Hepatocyte (in vitro differentiated cells): ENCODE measurements around the gene SLC7A7. TPM values are rescaled to one million over a fixed set of nuclear protein-coding genes. Genes with fewer than 3 reads are reported as not detected.

Source experiments
- DNase-seq: peaks from one replicate; pipeline ENCODE4 v3.0.0-alpha.2; 2016; ENCODE audit warnings: low spot score
- H2AFZ ChIP-seq: fragments of 200-600 bp; sonication (generic); 2 replicates; pipeline ENCODE4 v1.6.0; 2016; ENCODE audit warnings: antibody characterized with exemption, mild to moderate bottlenecking
- H3K27ac ChIP-seq: fragments of 200-600 bp; sonication (generic); 2 replicates; pipeline ENCODE4 v1.5.1; 2016; ENCODE audit warnings: mild to moderate bottlenecking
- H3K27me3 ChIP-seq: fragments of 200-600 bp; sonication (generic); 2 replicates; pipeline ENCODE4 v1.6.1; 2016
- H3K36me3 ChIP-seq: fragments of 200-600 bp; sonication (generic); replicated peaks from 2 replicates; pipeline ENCODE4 v1.5.1; 2016; ENCODE audit warnings: low read depth; ENCODE audit not compliant: insufficient read depth
- H3K4me1 ChIP-seq: fragments of 200-600 bp; sonication (generic); 2 replicates; pipeline ENCODE4 v1.5.1; 2016; ENCODE audit warnings: mild to moderate bottlenecking, moderate library complexity; ENCODE audit not compliant: insufficient read depth
- H3K4me2 ChIP-seq: fragments of 200-600 bp; sonication (generic); 2 replicates; pipeline ENCODE4 v1.6.0; 2016
- H3K4me3 ChIP-seq: fragments of 200-600 bp; sonication (generic); 2 replicates; pipeline ENCODE4 v1.5.1; 2016; ENCODE audit warnings: mild to moderate bottlenecking
- H3K79me2 ChIP-seq: fragments of 200-600 bp; sonication (generic); 2 replicates; pipeline ENCODE4 v1.6.0; 2017; ENCODE audit warnings: mild to moderate bottlenecking
- H3K9me2 ChIP-seq: fragments of 200-600 bp; sonication (generic); replicated peaks from 2 replicates; pipeline ENCODE4 v1.6.0; 2017; ENCODE audit warnings: mild to moderate bottlenecking; ENCODE audit not compliant: insufficient read depth
- H3K9me3 ChIP-seq: fragments of 200-600 bp; sonication (generic); 2 replicates; pipeline ENCODE4 v1.5.1; 2016; ENCODE audit warnings: low read depth, mild to moderate bottlenecking
- H4K20me1 ChIP-seq: fragments of 200-600 bp; sonication (generic); 2 replicates; pipeline ENCODE4 v1.6.0; 2016; ENCODE audit warnings: mild to moderate bottlenecking; ENCODE audit not compliant: insufficient read depth, poor library complexity, severe bottlenecking
- CTCF ChIP-seq: fragments of 200-600 bp; sonication (generic); IDR thresholded peaks from 2 replicates; pipeline ENCODE4 v1.5.1; 2016; ENCODE audit warnings: antibody characterized with exemption, mild to moderate bottlenecking; ENCODE audit not compliant: poor library complexity
- EZH2 ChIP-seq: fragments of 200-600 bp; sonication (generic); IDR thresholded peaks from 2 replicates; pipeline ENCODE4 v1.6.1; 2016; ENCODE audit warnings: antibody characterized with exemption, mild to moderate bottlenecking, borderline replicate concordance
- EZH2phosphoT487 ChIP-seq: fragments of 200-600 bp; sonication (generic); IDR thresholded peaks from one replicate; pipeline ENCODE4 v1.6.1; 2018; ENCODE audit warnings: antibody characterized with exemption, mild to moderate bottlenecking, low read depth, moderate library complexity; ENCODE audit not compliant: unreplicated experiment, severe bottlenecking
- WGBS: methylation state at CpG from one replicate; pipeline ENCODE4 v1.1.6; 2016; ENCODE audit warnings: low lambda C conversion rate; ENCODE audit errors: missing lambda C conversion rate; 5-methylcytosine and 5-hydroxymethylcytosine counted together
- polyA plus RNA-seq: library from polyadenylated mRNA; unstranded; fragments of >200 nt; fragmentation: Nextera tagmentation; extraction: Ambion mirVana; gene quantifications from 2 replicates; pipeline ENCODE4 v1.2.1, GENCODE V29; 2016
- total RNA-seq: library from RNA; depleted of rRNA; stranded (reverse); fragments of >200 nt; gene quantifications from 2 replicates; pipeline ENCODE4 v1.2.3, GENCODE V29; 2014

Gene SLC7A7
- total and polyA plus RNA-seq, 2 experiments from 2014 or later: 206 to 337 TPM

- Histone ChIP-seq H3K9me2 (no peaks in the 10 kb centered on the region), H4K20me1 (no peaks in the 10 kb centered on the region), H3K36me3 (no peaks in the 10 kb centered on the region), H3K4me3 (no peak overlapping the region), H3K4me1 (peaks cover 27% of the 10 kb centered on the region), H3K4me2 (no peak overlapping the region), H3K9me3 (no peaks in the 10 kb centered on the region), H3K27me3 (no peaks in the 10 kb centered on the region), H2AFZ (no peak overlapping the region), H3K27ac (peak overlapping the region; percentile 91), H3K79me2 (peaks cover 57% of the 10 kb centered on the region)
- 73% methylated on average over 2 of the region's 2 CpGs for WGBS
- no peak for TF ChIP-seq EZH2phosphoT487
- no peak for TF ChIP-seq EZH2
- TF ChIP-seq CTCF: no peak
- DNase-seq: no peak
Observed at GRCh38 chr14:22798528-22798927, 16.7 kb downstream of the SLC7A7 start.

GRCh38 chr14:22797017-22797917, 18.0 kb downstream of the SLC7A7 start:
- no peak overlapping the region for H3K4me3 ChIP-seq
- H2AFZ ChIP-seq: no peak overlapping the region
- WGBS: 38% methylated on average over 5 of the region's 5 CpGs
- no peaks in the 10 kb centered on the region for H3K27me3 ChIP-seq
- H3K36me3 ChIP-seq: no peaks in the 10 kb centered on the region
- H3K27ac ChIP-seq: peak overlapping the region; percentile 91
- H3K4me2 ChIP-seq: peak overlapping the region; percentile 40
- no peaks in the 10 kb centered on the region for H3K9me2 ChIP-seq
- peaks cover 27% of the 10 kb centered on the region for H3K4me1 ChIP-seq
- peak; percentile 27 for DNase-seq
- peaks cover 50% of the 10 kb centered on the region for H3K79me2 ChIP-seq
- TF ChIP-seq EZH2: no peak
- TF ChIP-seq EZH2phosphoT487: no peak
- no peak for TF ChIP-seq CTCF
- no peaks in the 10 kb centered on the region for H3K9me3 ChIP-seq
- no peaks in the 10 kb centered on the region for H4K20me1 ChIP-seq

- WGBS: 61% methylated on average over 5 of the region's 5 CpGs
- H4K20me1 ChIP-seq: no peaks in the 10 kb centered on the region
Observed at GRCh38 chr14:22796087-22796707, 19.0 kb downstream of the SLC7A7 start.

More at GRCh38 chr14:22796087-22796707, 19.0 kb downstream of the SLC7A7 start:
- Histone ChIP-seq H3K9me2 (no peaks in the 10 kb centered on the region), H3K27ac (peak overlapping the region; percentile 91), H3K4me3 (no peak overlapping the region), H3K36me3 (no peaks in the 10 kb centered on the region), H3K9me3 (no peaks in the 10 kb centered on the region), H3K27me3 (no peaks in the 10 kb centered on the region), H3K4me1 (peaks cover 27% of the 10 kb centered on the region), H3K4me2 (peak overlapping the region; percentile 40), H3K79me2 (peaks cover 44% of the 10 kb centered on the region), H2AFZ (no peak overlapping the region)
- DNase-seq: peak; percentile 41
- TF ChIP-seq EZH2: no peak
- no peak for TF ChIP-seq CTCF
- no peak for TF ChIP-seq EZH2phosphoT487
